GM21528 (cell line): ENCODE data around the gene DBN1.
A peak's percentile ranks its signal among the peaks of the same experiment; 100 is the strongest.

Source experiments
- ATAC-seq: cut with Tn5 transposase; IDR thresholded peaks from one replicate; pipeline ENCODE4 v1.9.1; 2021; ENCODE audit warnings: mild to moderate bottlenecking, moderate library complexity; ENCODE audit not compliant: unreplicated experiment, low FRiP score

Gene DBN1

GRCh38 chr5:177457852-177458681, 15.4 kb downstream of the DBN1 start:
- ATAC-seq = no peak

GRCh38 chr5:177456976-177457851, 16.2 kb downstream of the DBN1 start:
- ATAC-seq = peak; percentile 27

GRCh38 chr5:177456591-177456964, 16.9 kb downstream of the DBN1 start:
- ATAC-seq = no peak

- ATAC-seq = peak; percentile 17
Observed at GRCh38 chr5:177455661-177456590, 17.5 kb downstream of the DBN1 start.

GRCh38 chr5:177455036-177455660, 18.3 kb downstream of the DBN1 start:
- peak; percentile 56 for ATAC-seq

- ATAC-seq = peak; percentile 54
Observed at GRCh38 chr5:177454397-177455035, 18.9 kb downstream of the DBN1 start.

- ATAC-seq = peak; percentile 6
Observed at GRCh38 chr5:177453852-177454396, 19.5 kb downstream of the DBN1 start.

GRCh38 chr5:177452688-177453638, 20.5 kb downstream of the DBN1 start:
- ATAC-seq = no peak

GRCh38 chr5:177450667-177451424, 22.6 kb downstream of the DBN1 start:
- ATAC-seq = no peak

GRCh38 chr5:177449140-177450061, 24.0 kb downstream of the DBN1 start:
- no peak for ATAC-seq

GRCh38 chr5:177448244-177448950, 25.0 kb downstream of the DBN1 start:
- no peak for ATAC-seq

- ATAC-seq = no peak
Observed at GRCh38 chr5:177447611-177448243, 25.7 kb downstream of the DBN1 start.

GRCh38 chr5:177447066-177447610, 26.3 kb downstream of the DBN1 start:
- peak; percentile 23 for ATAC-seq

- ATAC-seq = peak; percentile 47
Observed at GRCh38 chr5:177446200-177447065, 27.0 kb downstream of the DBN1 start, which contains the start of gene PRR7. Gene PRR7 (plus strand): TSS chr5:177446814. CDS start chr5:177455068, 8,254 bp downstream.
